Lower leg skin (tissue), 3 donors: ENCODE measurements around the gene CTNNA2.

ENCODE experiments used
- CTCF ChIP-seq, 3 donors: fragments of 450-650 bp; IDR thresholded peaks; one replicate each; pipeline ENCODE4 v1.5.1; 2016; ENCODE audit warnings: antibody characterized with exemption in 3 of 3, mild to moderate bottlenecking in 3 of 3, moderate library complexity in 2 of 3
- POLR2A ChIP-seq, 2 donors: fragments of 450-650 bp; IDR thresholded peaks; one replicate each; pipeline ENCODE4 v1.6.1; 2016 to 2017; ENCODE audit warnings: antibody characterized with exemption in 2 of 2, mild to moderate bottlenecking in 1 of 2, moderate library complexity in 1 of 2

DNA sequence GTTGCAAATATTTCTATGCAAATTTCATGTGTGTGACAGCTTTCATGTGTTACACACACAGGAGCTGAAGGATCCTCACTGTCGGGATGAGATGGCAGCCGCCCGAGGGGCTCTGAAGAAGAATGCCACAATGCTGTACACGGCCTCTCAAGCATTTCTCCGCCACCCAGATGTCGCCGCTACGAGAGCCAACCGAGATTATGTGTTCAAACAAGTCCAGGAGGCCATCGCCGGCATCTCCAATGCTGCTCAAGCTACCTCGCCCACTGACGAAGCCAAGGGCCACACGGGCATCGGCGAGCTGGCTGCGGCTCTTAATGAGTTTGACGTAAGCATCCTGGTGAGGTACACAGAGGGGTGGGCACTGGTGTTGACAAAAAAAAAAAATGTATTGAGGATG is 361.2 kb downstream of the CTNNA2 start:
- TF ChIP-seq POLR2A (IDR thresholded peaks at IDR 0.05) (no peak), CTCF (IDR thresholded peaks at IDR 0.05) (no peak)
